Renal cortex interstitium (tissue), 11 donors: Measurements from ENCODE around the gene FILIP1L. TPM values are rescaled to one million over a fixed set of nuclear protein-coding genes. Genes with fewer than 3 reads are reported as not detected.
A peak's percentile ranks its signal among the peaks of the same experiment; 100 is the strongest.

Experiments used
- DNase-seq, 11 donors: peaks; one replicate each; pipeline ENCODE4 v3.0.0-alpha.2; 2013; ENCODE audit warnings: low read depth in 9 of 11, low spot score in 4 of 11; ENCODE audit errors: extremely low read depth in 1 of 11
- polyA plus RNA-seq, 3 donors: library from polyadenylated mRNA; unstranded; fragments of 120-200 nt; gene quantifications; one replicate each; pipeline ENCODE4 v1.2.1, GENCODE V29; 2013; ENCODE audit not compliant: insufficient read length in 3 of 3

Gene FILIP1L
- polyA plus RNA-seq, 3 donors: 19.5 to 22.1 (median 21.7) TPM

GRCh38 chr3:99971761-99972160, 142.5 kb downstream of the FILIP1L start:
- DNase-seq: no peak

- no peak for DNase-seq
Observed at GRCh38 chr3:99970198-99970597, 144.1 kb downstream of the FILIP1L start.

DNA sequence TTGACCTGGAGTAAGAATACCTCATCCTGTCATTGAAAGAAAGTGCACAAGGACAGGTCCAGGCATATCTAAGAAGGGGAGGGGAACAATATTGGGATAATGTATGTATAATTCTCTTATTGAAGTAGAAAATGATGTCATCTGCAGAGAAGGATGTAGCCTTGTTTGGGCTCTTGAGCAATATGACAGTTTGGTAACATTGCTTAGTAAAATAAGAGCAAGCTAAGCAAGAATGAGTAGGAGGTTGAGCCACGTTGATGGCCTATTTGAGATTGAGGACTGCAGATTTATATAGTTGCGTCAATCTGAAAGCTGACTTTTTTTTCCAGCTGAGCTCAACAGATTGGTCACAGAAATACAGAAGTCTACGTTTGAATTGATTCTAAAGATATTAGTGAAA, 145.2 kb downstream of the FILIP1L start:
- DNase-seq: no peak

GRCh38 chr3:99967796-99968195, 146.5 kb downstream of the FILIP1L start:
- DNase-seq: no peak

DNA sequence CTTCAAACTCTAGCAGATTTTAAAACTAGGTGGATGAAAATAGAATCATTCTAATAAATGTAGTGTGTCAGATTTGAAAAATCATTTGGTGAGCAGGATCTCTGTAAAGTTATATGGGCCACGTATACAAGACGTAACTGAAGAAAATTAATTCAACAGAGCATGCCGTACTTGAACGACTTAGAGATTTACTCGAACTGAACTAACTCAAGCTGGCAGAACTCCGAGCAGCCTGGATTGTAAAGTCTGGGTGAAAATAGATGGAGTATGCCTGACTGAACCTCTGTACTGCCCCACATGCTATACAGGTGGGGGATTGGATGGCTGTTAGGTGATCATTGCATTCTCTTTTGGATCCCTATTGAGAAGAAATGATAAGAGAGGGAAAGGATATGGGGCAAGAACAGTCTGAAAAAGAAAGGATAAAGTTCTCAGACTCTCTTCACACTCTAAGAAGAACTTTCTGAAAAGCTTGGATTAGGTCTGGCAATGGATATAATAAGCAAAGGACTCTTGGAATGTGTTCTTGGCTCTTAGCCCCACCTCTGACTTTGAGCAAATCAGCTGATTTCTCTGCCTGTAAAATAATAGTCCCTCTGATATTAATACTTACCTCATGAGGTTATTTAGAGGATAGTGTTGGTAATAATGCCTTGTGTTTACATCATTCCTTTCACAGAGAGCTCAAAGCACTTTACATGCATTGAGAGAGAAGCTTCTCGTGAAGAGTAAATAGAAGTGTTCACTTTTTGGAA, 147.5 kb downstream of the FILIP1L start:
- no peak for DNase-seq

- DNase-seq: no peak
Observed at GRCh38 chr3:99965681-99966408, 148.5 kb downstream of the FILIP1L start.

- no peak for DNase-seq
Observed at GRCh38 chr3:99965077-99965476, 149.2 kb downstream of the FILIP1L start.

DNA sequence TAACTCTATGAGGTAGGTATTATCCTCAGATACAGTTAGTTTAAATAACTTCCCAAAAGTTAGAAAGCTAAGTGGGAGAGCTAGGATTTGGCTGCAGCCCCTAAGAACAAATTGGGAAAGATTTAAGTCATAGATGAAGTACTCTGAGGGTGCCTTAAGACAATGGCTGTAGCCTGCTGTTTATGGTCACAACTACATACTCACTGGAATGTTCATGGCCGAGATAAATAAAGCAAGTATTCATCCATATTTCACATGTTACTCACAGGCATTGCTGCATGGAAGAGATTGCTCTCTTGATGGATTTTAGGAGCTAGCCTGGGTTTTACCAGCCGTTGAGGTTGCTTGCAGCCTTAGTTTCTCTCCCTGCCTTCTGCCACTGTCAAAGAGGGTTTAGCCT, 151.6 kb downstream of the FILIP1L start:
- no peak for DNase-seq

GRCh38 chr3:99961756-99962515, 152.4 kb downstream of the FILIP1L start:
- no peak for DNase-seq

DNA sequence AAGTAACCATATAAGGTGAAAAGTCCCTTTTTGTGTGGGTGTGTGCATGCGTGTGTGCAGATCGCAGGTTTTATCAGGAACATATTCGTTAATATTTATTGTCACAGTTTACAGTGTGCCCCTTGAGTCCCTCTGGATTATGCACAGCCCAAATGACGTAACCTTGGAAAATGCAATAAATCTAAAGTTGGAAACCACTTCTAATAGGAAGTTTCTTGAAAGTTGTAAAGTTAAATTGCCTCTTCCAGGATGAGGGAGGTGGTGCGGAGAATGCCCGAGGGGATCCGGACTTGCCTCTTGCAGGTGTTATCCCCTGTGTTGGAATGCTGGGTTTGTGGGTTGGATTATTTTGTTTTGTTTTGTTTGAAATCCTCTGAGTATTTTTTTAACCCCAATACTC, 153.4 kb downstream of the FILIP1L start:
- DNase-seq: peak in 10 of 11 donors; percentile 22 to 63 (median 43)

DNA sequence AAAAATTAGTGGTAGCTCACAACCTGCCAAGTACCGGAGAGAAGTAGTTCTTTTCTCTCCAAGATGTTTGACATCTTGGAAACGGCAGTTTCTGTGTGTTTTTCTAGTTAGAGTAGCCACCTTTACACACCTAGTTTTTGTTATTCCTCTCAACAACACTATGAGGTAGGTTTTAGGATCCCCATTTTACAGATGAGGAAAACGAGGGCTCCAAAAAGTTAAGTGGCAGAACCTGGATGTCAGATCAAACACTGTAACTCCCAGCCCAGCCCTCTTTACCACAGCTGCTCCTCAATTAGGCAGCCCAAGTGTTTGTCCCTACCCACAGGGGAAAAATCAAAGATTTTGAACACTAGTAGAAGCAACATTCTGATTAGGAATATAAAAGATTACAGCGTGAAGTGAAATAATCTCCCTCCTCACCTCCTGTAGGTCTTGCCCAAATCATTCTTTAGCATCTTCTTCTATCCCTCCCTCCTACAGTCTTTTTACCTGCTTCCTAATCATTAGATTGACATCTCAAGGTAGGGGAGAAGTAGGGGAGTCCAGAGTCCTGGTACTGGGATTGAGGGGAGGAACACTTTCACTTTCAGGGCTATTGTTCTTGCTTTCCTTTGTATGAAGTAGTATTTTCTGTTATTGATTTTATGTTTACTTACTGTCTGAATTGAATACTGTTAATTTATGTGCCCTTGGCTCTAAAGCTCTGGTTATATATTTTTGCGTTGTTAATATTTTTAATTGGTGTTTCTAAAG, 154.0 kb downstream of the FILIP1L start:
- no peak for DNase-seq

DNA sequence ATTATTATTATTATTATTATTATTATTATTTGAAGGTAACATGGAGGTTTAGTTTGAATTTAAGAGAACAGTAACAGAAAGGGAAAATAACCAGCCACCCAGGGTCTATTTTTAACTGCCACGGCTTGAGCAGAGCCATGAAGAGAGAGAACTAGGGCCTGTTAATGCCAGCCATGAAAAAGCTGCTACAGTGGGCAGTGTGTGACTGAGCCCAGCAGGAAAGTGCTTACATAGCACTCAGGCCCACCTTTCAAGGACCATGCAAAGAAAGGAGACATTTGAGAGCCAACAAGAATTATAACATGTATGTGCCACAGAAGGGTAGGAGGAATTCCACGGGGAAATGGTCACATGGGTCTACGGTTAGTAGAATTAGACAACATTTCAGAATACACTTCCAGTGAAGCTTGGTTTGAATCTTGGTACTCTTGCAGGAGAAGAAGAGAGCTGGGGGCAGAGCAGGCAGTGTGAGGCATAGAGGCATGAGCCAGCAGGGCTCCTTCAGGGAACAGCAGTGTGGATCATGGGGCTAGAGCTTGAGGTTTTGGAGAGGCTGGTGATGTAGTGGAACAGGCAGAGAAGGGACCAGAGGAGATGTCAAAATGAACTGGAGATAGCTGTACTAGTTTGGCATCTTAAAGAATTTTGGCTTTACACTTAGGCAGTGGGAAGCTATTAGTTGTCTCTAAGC, 155.9 kb downstream of the FILIP1L start:
- no peak for DNase-seq

DNA sequence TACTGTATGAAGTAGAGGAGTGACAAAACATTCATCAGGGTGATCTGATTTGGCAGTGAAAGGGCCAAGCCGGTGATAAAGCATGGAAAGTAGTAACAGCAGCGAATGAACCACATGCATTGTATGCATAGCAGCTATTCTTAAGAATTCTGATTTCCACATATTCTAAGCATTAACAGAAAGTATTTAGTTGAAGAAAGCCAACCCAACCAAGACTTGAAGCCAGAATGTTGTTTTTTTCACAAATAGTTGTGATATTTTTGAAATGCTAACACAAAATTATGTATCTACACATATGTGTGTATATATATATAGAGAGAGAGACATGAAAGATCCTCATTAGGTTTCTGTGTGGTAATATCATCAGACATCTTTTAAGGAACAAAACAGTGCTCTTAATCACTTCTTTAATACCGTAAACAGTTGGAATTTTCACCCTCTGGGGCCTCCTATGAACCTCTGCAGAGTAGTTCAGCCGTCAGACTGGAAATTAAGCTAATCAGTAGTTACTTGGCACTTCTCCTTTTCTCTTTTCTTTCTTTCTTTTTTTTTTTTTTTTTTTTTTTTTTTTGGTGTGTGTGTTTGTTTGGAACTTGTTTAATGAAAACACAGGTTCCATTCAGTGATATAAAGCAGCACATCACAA, 157.0 kb downstream of the FILIP1L start:
- DNase-seq: no peak

- no peak for DNase-seq
Observed at GRCh38 chr3:99955773-99956562, 158.3 kb downstream of the FILIP1L start.

DNA sequence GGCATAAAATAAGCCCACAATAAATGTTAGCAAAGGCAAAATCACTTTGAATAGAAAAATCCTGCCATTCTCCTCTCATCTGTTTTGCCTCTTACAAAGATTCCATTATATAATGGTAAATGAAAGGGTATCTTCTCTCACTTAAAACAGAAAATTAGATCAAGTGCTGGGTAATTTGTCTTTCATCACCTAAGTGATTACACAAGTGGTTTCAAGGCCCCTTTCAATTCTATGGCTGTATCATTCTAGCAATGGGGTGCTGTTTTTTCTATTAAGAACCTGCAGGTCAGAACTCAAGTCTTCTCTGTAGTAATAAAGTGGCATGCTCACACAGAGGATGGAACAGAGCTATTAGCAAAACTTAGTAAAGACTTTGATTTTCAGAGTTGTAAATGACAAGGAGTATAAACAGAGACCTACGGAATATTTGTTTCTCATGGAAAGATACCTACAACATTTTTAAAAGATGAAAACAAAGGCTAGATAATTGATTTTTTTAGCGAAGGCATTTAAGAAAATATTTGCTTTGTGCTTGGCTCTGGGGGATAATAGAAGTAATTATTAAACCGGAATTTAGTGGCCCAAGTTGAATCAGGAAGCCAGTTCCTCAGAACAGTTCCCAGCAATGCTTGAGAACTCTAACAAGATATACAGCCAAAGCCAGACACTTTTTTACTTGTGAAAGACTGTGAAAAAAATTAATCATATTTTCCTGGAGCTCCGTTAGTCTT, 159.2 kb downstream of the FILIP1L start:
- no peak for DNase-seq

DNA sequence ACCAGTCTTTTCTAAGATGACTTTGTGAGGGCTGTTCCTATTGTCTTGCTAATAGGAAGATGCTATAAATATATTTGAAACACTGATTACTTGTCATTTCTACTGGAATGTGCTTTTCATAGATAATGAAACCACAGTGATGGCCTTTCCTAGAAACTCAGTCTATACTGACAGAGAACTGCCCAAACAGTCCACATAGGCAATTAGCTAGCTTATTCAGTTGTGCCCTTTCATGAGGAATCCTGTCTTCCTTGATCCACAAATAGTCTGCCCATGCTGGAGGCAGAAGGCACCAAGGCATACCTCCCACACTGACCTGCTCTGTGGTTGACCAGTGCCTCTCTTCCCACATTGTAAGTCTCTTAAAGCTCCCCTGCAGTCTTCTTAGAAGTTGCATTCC, 160.7 kb downstream of the FILIP1L start:
- DNase-seq: no peak

DNA sequence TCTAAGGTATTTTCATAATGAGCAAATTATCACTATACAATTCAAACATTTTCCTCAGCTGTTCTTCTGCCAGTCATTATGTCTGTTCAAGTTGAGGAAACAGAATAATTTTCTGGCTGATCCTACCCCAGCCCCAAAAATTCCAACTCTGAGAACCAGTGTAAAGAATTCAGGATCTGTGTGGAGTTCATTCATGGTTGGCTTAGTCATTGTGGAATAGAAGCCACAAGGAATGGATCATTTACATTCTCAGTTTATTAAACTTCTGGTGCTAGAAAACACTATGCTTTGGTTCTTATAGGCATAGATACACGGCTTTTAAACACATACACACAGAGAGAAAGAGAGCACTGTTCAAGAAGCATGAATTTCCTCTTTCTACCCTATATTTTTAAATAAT, 162.0 kb downstream of the FILIP1L start:
- no peak for DNase-seq
